Prostate gland (tissue), 2 donors: ENCODE results near the gene PSG3.
"Not testable (repeated sequence)": the region's sequence is repeated elsewhere in the genome, so short reads cannot be mapped to it uniquely, and the experiment has no call there.

Experiments used
- POLR2A ChIP-seq: fragments of 450-650 bp; IDR thresholded peaks from one replicate; pipeline ENCODE4 v1.6.1; 2016; ENCODE audit warnings: antibody characterized with exemption, mild to moderate bottlenecking
- POLR2AphosphoS5 ChIP-seq: sonication (generic); formaldehyde crosslinking; IDR thresholded peaks from one replicate; pipeline ENCODE4 v1.6.1; 2017; ENCODE audit warnings: antibody characterized with exemption
- TF ChIP-seq, protein P1 (sequence below), 4 experiments: fragments of 200-600 bp in 2 of 4; fragments of 450-650 bp in 2 of 4; sonication (generic) in 2 of 4; IDR thresholded peaks; 1 replicate in 3 of 4; 2 replicates in 1 of 4; pipeline ENCODE4 v1.5.1; 2016 to 2019; ENCODE audit warnings: antibody characterized with exemption in 4 of 4, mild to moderate bottlenecking in 2 of 4, moderate library complexity in 2 of 4

DNA sequence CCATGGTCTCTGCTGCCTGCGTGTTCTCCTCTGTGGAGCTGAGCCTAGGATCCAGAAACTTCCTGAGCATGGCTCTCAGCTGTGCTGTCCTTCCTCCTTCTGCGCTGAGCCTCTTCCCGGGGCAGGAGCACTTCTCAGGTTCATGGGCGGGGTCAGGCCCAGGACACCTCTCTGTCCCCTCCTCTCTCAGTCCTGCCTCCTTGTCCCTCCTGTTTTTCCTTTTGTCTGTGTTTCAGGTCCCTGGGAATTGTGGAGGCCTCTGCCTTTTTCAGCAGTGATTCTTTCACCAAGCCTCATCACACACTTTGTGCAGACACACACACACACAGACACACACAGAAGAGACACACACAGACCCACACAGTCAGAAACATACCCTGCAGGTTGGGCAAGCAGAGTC lies at the start of gene PSG3:
- TF ChIP-seq, protein P1, sequence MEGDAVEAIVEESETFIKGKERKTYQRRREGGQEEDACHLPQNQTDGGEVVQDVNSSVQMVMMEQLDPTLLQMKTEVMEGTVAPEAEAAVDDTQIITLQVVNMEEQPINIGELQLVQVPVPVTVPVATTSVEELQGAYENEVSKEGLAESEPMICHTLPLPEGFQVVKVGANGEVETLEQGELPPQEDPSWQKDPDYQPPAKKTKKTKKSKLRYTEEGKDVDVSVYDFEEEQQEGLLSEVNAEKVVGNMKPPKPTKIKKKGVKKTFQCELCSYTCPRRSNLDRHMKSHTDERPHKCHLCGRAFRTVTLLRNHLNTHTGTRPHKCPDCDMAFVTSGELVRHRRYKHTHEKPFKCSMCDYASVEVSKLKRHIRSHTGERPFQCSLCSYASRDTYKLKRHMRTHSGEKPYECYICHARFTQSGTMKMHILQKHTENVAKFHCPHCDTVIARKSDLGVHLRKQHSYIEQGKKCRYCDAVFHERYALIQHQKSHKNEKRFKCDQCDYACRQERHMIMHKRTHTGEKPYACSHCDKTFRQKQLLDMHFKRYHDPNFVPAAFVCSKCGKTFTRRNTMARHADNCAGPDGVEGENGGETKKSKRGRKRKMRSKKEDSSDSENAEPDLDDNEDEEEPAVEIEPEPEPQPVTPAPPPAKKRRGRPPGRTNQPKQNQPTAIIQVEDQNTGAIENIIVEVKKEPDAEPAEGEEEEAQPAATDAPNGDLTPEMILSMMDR (IDR thresholded peaks at IDR 0.05) = not testable (repeated sequence)
- not testable (repeated sequence) for TF ChIP-seq POLR2AphosphoS5, POLR2A
